ENCODE results near the gene LPCAT2. TPM values are rescaled to one million over a fixed set of nuclear protein-coding genes. Genes with fewer than 3 reads are reported as not detected.

The LPCAT2 gene
- polyA plus RNA-seq, 1 donor from 2014 or later: 0.59 TPM

DNA sequence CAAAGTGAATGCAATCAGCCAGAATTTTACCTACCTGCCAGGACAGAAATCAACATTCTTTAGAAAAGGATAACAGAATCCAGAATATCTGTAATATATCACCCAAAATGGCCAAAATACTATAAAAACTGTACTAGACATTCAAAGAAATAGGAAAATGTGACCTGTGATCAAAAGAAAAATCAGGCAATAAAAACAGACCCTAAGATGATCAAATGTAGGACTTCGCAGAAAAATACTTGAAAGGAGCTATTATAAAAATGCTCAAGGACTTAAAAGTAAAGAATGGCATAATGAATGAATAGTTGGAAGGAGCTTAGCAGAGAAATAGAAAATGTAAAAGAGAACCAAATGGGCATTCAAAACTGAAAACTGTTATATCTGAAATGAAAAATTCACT is 4.1 kb downstream of the LPCAT2 start:
- Histone ChIP-seq H3K79me2 (replicated peaks; ENCODE audit: insufficient read depth, low read length) (no peaks in the 10 kb centered on the region), H3K9ac (ENCODE audit: low read length) (no peak overlapping the region), H4K20me1 (ENCODE audit: insufficient read depth) (no peaks in the 10 kb centered on the region), H3K4me2 (ENCODE audit: low read length) (no peak overlapping the region), H3K9me3 (ENCODE audit: low read length) (no peaks in the 10 kb centered on the region), H3K9me2 (ENCODE audit: insufficient read depth, low read length) (no peaks in the 10 kb centered on the region), H3K27ac (ENCODE audit: low read length) (no peak overlapping the region), H2AFZ (ENCODE audit: low read depth, low read length) (no peak overlapping the region), H3K27me3 (ENCODE audit: insufficient read depth, low read depth, low read length) (peaks cover 16% of the 10 kb centered on the region), H3K36me3 (ENCODE audit: insufficient read depth, low read length) (no peaks in the 10 kb centered on the region), H3K4me3 (ENCODE audit: low read length) (no peak overlapping the region), H3F3A (ENCODE audit: insufficient read depth, low read length, poor library complexity, severe bottlenecking) (no peaks in the 10 kb centered on the region)
- TF ChIP-seq, protein P1, sequence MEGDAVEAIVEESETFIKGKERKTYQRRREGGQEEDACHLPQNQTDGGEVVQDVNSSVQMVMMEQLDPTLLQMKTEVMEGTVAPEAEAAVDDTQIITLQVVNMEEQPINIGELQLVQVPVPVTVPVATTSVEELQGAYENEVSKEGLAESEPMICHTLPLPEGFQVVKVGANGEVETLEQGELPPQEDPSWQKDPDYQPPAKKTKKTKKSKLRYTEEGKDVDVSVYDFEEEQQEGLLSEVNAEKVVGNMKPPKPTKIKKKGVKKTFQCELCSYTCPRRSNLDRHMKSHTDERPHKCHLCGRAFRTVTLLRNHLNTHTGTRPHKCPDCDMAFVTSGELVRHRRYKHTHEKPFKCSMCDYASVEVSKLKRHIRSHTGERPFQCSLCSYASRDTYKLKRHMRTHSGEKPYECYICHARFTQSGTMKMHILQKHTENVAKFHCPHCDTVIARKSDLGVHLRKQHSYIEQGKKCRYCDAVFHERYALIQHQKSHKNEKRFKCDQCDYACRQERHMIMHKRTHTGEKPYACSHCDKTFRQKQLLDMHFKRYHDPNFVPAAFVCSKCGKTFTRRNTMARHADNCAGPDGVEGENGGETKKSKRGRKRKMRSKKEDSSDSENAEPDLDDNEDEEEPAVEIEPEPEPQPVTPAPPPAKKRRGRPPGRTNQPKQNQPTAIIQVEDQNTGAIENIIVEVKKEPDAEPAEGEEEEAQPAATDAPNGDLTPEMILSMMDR (IDR thresholded peaks at IDR 0.05; ENCODE audit: poor library complexity, severe bottlenecking): no peak
- TF ChIP-seq RAD21 (conservative IDR thresholded peaks at IDR 0.05): no peak
- TF ChIP-seq MXI1 (conservative IDR thresholded peaks at IDR 0.05; ENCODE audit: poor library complexity, severe bottlenecking): no peak
- TF ChIP-seq POLR2AphosphoS5 (IDR thresholded peaks at IDR 0.05): no peak
- TF ChIP-seq, protein P2, sequence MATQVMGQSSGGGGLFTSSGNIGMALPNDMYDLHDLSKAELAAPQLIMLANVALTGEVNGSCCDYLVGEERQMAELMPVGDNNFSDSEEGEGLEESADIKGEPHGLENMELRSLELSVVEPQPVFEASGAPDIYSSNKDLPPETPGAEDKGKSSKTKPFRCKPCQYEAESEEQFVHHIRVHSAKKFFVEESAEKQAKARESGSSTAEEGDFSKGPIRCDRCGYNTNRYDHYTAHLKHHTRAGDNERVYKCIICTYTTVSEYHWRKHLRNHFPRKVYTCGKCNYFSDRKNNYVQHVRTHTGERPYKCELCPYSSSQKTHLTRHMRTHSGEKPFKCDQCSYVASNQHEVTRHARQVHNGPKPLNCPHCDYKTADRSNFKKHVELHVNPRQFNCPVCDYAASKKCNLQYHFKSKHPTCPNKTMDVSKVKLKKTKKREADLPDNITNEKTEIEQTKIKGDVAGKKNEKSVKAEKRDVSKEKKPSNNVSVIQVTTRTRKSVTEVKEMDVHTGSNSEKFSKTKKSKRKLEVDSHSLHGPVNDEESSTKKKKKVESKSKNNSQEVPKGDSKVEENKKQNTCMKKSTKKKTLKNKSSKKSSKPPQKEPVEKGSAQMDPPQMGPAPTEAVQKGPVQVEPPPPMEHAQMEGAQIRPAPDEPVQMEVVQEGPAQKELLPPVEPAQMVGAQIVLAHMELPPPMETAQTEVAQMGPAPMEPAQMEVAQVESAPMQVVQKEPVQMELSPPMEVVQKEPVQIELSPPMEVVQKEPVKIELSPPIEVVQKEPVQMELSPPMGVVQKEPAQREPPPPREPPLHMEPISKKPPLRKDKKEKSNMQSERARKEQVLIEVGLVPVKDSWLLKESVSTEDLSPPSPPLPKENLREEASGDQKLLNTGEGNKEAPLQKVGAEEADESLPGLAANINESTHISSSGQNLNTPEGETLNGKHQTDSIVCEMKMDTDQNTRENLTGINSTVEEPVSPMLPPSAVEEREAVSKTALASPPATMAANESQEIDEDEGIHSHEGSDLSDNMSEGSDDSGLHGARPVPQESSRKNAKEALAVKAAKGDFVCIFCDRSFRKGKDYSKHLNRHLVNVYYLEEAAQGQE (IDR thresholded peaks at IDR 0.05; ENCODE audit: borderline replicate concordance): no peak
- TF ChIP-seq EZH2 (IDR thresholded peaks at IDR 0.05; ENCODE audit: borderline replicate concordance, insufficient read depth, low read length, poor library complexity, severe bottlenecking): no peak
- no peak for TF ChIP-seq TAF1 (IDR thresholded peaks at IDR 0.05; ENCODE audit: low read depth)
- no peak for TF ChIP-seq SMC3 (conservative IDR thresholded peaks at IDR 0.05; ENCODE audit: poor library complexity)
- TF ChIP-seq EP300 (conservative IDR thresholded peaks at IDR 0.05; ENCODE audit: poor library complexity, severe bottlenecking): no peak

DNA sequence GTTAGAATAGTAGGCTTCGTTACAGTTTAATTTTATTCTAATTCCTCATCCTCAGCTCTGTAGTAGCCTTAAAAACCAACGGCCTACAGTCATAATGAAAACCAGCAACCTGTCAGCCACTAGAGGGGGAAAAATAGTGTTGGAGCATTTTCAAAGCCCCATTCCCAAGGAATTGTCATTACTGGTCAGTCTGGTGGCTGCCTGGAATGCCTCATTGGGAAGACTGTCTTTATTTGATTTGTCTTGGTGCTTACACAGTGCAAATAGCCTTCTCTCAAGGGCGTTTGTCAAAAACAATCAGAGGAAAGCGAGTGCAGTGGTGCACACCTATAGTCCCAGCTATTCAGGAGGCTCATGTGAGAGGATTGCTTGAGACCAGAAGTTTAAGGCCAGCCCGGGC is 4.7 kb downstream of the LPCAT2 start:
- no peaks in the 10 kb centered on the region for H4K20me1 ChIP-seq (ENCODE audit: insufficient read depth)
- no peak overlapping the region for H2AFZ ChIP-seq (ENCODE audit: low read depth, low read length)
- no peak overlapping the region for H3K4me2 ChIP-seq (ENCODE audit: low read length)
- H3K9ac ChIP-seq (ENCODE audit: low read length): no peak overlapping the region
- H3K27me3 ChIP-seq (ENCODE audit: insufficient read depth, low read depth, low read length): peaks cover 16% of the 10 kb centered on the region
- no peaks in the 10 kb centered on the region for H3F3A ChIP-seq (ENCODE audit: insufficient read depth, low read length, poor library complexity, severe bottlenecking)
- no peak overlapping the region for H3K27ac ChIP-seq (ENCODE audit: low read length)
- H3K79me2 ChIP-seq (replicated peaks; ENCODE audit: insufficient read depth, low read length): no peaks in the 10 kb centered on the region
- no peak for TF ChIP-seq MXI1 (conservative IDR thresholded peaks at IDR 0.05; ENCODE audit: poor library complexity, severe bottlenecking)
- no peak for TF ChIP-seq EZH2 (IDR thresholded peaks at IDR 0.05; ENCODE audit: borderline replicate concordance, insufficient read depth, low read length, poor library complexity, severe bottlenecking)
- TF ChIP-seq, protein P1 (IDR thresholded peaks at IDR 0.05; ENCODE audit: poor library complexity, severe bottlenecking): no peak
- no peak for TF ChIP-seq EP300 (conservative IDR thresholded peaks at IDR 0.05; ENCODE audit: poor library complexity, severe bottlenecking)
- TF ChIP-seq, protein P2 (IDR thresholded peaks at IDR 0.05; ENCODE audit: borderline replicate concordance): no peak
- no peak for TF ChIP-seq RAD21 (conservative IDR thresholded peaks at IDR 0.05)
- no peak for TF ChIP-seq POLR2AphosphoS5 (IDR thresholded peaks at IDR 0.05)
- TF ChIP-seq SMC3 (conservative IDR thresholded peaks at IDR 0.05; ENCODE audit: poor library complexity): no peak
- no peak for TF ChIP-seq TAF1 (IDR thresholded peaks at IDR 0.05; ENCODE audit: low read depth)
- H3K36me3 ChIP-seq (ENCODE audit: insufficient read depth, low read length): no peaks in the 10 kb centered on the region
- H3K4me3 ChIP-seq (ENCODE audit: low read length): no peak overlapping the region
- H3K9me2 ChIP-seq (ENCODE audit: insufficient read depth, low read length): no peaks in the 10 kb centered on the region
- no peaks in the 10 kb centered on the region for H3K9me3 ChIP-seq (ENCODE audit: low read length)

Measured in neural cell (in vitro differentiated cells).